ENCODE data around the gene NT5M.

DNA sequence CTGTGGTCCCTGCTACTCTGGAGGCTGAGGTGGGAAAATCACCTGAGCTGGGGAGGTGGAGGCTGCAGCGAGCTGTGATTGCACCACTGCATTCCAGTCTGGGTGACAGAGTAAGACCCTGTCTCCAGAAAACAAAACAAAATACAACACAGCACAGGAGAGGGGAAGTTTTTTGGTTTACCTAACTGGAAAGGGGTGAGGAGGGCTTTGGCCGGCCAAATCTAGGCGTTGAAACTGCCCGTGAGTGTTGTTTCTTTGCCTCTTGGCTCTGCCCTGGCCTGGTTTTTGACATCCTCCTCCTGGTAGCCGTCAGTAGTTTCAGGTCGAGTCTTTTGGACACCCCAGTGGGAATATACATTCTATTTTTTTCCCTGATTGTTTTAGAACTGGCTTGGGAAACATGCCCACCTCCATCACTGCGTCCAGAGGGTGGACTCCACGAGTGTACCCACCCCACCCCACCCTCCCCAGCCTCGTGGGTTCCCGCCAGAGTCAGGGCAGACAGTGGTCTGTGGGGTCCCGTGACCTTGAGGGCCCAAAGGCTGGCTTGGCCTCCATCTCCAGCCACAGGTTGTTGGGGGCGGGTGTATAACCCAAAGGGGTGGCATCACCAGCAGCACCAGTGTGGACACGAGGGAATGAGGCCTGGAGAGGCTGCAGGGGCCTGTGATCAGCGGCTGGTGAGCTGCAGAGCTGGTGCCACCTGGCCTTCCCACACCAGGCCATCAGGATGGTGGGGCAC is 42.7 kb downstream of the NT5M start:
- TF ChIP-seq POLR2A (IDR thresholded peaks at IDR 0.05): no peak
- TF ChIP-seq, protein P1, sequence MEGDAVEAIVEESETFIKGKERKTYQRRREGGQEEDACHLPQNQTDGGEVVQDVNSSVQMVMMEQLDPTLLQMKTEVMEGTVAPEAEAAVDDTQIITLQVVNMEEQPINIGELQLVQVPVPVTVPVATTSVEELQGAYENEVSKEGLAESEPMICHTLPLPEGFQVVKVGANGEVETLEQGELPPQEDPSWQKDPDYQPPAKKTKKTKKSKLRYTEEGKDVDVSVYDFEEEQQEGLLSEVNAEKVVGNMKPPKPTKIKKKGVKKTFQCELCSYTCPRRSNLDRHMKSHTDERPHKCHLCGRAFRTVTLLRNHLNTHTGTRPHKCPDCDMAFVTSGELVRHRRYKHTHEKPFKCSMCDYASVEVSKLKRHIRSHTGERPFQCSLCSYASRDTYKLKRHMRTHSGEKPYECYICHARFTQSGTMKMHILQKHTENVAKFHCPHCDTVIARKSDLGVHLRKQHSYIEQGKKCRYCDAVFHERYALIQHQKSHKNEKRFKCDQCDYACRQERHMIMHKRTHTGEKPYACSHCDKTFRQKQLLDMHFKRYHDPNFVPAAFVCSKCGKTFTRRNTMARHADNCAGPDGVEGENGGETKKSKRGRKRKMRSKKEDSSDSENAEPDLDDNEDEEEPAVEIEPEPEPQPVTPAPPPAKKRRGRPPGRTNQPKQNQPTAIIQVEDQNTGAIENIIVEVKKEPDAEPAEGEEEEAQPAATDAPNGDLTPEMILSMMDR (IDR thresholded peaks at IDR 0.05 in 4 of 5, conservative IDR thresholded peaks at IDR 0.05 in 1 of 5): no peak

All from gastrocnemius medialis (tissue), 4 donors.